ENCODE data around the gene EXOC6B.
A peak's percentile ranks its signal among the peaks of the same experiment; 100 is the strongest.

EXOC6B gene

DNA sequence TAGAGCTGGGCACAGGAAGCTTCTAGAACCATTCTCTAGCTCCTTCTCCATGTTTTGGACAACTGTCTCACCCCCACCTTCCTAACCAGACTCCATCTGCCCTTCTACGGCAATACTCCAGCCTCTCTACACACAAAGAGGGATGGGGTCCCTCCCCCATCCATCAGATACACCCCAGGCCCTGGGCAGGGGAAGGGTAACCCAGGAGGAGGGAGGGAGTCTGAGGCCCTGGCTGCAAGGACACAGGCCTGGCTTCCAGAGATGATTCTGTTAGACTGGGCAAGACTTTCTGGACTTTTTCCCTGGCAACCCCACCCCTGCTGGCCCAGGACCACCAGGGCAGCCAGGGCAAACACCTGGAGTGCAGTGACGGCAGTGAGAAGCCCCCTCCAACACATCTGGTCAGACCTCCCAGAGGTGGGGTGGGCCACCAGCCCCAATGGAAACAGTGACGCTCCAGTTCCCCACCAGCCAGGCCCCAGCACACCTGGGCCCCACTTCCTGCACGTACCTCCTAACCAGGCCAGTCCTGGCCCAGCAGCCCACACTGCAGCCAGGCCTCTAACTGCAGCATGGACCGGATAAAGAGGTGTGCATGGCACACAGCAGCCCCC lies 684.7 kb downstream of the EXOC6B start:
- no peak for DNase-seq

DNA sequence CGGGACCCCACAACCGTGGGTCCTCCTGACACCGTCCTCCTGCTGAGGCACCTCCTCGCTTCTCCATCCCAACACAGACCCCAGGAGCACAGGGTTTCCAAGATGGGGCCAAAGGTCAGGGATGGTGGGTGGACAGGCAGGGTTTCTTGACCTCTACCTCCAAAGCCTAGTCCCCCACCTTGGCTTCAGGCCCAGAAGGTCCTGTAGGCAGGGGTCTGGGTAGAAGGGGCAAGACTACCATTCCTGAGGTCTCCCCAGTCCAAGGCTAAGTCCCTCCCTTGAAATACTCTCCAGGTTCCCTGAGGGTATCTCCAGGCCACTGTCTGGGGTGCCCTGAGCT lies 685.2 kb downstream of the EXOC6B start:
- no peak for DNase-seq

DNA sequence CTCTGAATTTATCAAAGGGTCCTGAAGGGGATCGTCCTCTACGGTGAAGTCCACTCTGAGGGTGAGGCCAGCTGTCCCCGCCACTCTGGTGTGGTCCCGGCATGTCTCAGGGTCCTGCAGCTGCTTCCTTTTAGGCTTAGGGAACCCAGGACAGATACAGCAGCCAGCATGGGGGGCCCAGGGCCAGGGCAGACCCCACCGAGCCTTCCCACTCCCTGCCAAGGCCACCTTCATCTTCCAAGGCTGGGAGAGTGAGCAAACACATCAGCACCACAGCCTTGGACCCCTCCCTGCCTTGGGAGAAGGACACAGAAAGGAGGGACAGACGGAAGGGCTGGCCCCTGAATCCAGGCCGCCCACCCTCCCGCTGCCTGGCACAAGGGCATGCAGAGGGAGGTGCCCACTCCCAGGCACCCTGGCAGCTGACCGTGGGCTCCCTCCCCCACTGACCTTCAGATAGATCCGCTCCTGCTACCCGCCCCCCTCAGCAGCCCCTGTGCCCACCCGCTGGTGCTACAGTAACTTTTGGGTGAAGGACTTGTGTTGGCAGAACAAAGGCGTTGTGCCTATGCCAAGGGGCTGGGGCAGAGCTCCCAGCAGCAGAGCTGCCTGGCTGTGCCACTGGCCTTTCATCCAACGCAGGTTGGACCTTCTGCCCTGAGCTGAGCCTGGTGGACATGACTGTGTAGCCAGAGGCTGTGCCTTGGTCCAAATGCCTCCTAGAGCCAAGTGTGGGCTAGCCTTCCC lies 685.8 kb downstream of the EXOC6B start:
- no peak for DNase-seq

DNA sequence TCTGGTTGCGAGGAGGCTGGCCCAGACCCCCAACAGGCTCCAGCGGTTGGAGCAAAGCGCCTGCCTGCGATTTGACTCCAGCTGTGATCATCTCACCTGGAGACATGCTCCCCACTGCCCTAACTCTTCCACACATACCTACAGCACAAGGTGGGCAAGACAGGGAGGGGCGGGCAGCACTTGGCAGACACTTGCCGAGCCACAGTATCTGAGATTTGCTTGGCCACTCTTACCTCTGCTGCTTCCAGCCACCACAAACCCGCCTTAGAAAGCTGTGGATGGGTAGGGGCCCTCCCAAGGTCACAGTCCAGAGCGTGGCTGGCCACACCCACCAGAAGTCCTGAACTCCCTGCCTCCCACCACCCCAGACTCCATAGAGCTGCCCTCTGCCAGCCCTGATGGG lies 686.4 kb downstream of the EXOC6B start:
- DNase-seq: no peak

DNA sequence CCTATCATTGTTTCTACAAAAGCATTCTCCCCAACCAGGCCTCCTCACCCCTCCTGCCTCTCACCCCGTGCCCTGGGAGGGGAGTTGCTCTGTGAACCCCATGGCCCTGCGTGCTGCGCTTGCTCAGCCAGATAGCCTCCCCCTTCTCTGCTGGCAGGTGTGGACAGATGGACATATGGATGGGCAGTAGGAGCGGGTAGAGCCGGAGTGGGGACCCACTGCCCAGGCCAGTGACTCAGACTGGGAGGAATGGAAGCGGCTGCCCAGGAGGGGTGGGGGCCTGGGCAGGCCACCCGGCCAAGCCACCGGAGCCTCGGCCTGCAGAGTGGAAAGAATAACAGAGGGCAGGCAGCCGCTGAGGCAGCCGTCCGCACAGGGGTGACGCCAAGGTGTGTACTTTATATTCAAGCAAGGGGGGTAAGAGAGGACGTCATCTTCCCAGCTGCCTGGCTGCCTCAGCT lies 686.9 kb downstream of the EXOC6B start:
- DNase-seq: no peak

DNA sequence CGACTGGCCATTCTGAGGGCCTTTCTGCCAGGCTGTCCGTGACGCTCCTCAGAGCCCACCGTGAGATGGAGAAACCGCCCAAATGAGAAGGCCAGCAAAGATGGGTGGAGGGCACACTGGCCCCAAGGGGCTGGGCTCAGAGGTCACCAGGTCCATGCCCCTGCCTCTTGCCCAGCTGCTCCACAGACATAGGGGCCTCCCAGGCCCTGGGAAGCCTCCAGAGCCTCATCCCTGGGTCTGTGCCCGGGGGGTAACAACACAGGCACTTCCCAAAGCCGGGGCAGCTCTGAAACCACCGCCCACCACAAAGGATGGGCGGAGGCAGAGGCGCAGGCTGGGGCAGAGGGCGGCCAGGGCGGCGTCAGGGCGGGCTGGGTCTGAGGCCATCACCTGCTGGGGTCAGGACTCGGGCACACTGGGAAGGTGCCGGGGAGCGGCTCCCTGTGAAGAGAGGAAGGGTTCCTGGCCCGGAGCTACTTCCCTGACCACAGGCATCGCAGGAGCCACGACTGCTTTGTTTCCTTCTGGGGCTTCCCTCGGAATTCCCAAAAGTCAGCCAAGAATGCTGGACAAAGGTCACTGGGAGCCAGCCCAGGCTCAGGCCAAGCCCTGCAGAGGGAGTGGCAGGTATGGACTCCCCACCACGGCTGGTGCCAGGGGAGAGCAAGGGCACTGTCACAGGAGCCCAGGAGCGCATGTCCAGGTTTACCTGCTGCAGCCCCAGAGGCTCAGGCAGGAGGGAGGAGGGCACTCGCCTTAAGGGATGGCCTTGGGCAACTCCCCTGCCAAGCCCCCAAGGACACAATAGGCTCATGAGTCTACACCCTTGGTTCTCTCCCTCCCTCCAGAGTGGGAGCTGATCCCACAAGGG lies 687.6 kb downstream of the EXOC6B start:
- no peak for DNase-seq

DNA sequence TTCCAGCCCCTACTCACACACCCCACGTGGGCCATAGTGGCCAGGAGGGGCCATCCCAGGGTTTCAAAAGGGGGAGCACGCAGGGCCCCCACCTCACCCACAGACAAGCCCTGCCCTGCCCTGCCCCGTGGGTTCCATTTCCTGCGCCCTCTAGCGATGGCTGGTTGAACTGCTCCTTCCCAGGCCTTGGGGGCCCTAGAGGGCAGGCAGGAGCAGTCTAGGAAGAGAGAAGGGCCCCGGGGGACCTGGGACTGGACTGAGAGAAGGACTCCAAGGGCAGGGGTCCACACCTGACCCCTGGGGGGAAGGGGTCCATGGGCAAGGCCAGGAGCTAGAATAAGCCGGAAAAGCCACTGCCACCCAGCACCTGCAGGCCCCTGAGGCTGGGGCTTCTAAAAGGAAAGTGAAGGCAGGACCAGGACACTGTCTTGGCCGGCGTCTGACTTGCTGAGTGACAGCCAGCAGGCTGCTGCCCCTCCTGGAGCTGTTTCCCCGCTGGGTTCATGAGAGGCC lies 688.3 kb downstream of the EXOC6B start:
- peak in 1 of 2 donors; percentile 23 for DNase-seq

DNA sequence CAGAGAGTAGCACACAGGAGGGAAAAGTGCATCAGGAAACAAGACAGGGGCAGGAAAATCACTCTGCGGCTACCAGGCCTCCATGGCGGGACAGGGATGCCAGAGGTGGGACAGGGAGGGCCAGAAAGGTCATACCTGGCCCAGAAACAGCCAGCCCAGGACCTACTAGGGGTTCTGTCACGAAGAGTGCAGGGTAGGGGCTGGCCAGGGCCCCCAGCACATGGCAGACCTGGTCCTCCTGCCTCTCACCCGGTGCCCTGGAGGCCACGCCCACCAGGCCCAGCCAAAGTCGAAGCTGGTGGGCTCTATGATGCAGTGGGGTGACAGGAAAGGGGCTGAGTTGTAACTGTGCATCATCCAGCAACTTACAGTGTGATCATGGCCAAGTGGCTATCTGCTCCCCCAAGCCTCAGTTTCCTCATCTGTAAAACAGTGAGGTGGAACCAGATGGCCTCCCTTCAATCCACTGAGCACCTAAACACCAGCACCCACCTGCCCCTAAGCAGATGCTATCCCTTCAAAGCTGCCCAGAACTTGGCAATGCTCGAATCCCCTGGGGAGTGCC lies 688.8 kb downstream of the EXOC6B start:
- no peak for DNase-seq

DNA sequence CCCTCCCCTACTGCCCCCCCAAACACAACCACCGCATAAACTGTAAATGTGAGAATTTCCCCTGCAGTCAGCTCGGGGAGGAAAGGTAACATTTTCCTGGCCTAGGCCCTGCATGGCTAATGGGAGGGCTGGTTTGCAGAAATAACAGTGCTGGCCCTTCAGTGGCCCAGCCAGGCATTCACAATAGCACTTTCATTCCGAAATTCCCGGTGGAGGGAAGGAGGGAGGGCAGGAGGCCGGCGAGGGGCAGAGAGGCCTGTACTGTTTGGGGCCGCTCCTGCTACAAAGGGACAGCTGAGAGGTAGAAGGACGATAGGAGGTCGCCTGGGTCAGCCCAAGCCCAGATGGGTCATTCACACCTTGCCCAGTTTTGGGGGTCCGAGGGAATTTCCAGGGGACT lies 689.5 kb downstream of the EXOC6B start:
- DNase-seq: no peak

DNA sequence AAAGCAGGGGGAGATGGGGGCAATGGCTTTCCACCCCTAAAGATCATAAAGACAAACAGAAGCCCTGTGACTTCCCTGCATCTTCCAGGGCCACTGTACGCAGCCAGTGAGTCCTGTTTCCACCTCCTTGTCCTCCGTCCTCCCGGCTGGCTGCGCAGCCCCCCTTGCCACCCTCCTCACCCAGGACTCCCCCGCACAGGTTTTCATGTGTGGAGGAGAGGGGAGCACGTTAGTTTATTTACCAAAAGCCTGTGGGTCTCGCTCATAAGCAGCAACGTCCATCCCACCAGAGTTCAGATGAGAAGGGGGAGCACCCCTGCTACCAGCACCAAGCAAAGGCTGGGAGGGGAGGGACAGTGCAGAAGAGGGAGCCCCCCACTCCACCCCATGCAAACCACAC lies 689.9 kb downstream of the EXOC6B start:
- DNase-seq: no peak

DNA sequence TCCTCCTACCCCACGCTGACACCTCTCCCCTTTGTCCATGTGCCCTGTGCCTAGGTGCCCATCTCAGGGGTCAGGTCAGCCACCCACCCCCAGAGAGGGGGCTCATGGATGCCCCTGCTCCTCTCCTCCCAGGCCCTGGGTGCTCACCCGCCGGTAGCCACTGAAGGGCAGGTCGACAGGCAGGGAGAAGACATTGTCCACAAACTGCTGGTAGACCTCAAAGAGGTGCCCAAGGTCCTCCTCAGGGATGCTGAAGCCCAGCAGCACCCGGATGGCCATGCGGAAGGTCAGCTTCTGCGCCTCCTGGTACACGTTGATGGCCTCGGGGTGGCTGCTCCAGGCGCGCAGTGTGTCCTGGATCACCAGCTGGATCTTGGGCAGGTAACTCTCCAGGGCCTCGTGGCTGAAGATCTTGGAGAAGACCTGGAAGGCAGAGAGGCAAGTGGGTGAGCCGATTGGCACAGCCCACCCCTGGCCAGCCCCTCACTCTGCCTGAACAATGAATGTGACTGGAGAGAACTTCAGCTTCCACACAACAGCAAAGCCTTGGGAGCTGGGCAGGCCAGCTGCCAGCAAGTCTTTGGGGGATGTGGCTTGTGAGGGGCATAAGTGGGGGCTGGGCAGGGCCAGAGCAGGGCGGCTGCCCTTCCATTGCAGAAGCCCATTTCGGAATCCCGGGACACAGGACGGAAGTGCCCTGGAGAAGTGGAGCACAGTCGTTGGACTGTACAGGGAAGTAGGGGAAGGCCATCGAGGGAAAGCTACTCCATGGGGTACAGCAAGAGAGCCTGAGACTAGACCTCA lies 690.6 kb downstream of the EXOC6B start:
- DNase-seq: no peak

DNA sequence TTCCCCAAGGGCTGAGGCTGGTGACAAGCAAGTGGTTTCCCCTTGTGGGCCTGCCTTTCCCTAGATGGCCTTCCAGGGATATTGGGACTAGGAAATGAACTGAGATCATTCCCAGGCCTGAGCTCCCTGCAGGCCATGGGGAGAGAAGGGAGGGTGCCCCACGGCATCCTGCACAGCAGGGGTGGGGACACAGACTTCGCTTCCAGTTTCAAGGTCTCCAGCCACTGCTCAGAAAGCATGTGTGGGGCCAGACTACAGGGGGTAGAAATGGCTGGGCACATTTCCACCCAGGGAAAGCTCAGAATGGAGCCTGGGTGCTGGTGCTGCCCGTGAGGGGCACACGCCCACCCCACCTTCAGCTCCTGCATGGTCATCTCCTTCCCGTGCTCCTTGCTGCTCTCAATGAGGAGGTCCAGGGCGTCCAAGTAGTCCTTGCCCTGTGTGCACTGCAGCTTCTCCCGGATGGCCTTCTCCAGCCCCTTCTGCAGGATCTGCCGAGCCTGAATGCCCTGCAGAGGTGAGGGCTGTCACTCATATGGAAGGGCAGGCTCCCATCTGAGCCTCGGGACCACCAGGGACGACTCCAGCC lies 691.3 kb downstream of the EXOC6B start:
- DNase-seq: no peak

DNA sequence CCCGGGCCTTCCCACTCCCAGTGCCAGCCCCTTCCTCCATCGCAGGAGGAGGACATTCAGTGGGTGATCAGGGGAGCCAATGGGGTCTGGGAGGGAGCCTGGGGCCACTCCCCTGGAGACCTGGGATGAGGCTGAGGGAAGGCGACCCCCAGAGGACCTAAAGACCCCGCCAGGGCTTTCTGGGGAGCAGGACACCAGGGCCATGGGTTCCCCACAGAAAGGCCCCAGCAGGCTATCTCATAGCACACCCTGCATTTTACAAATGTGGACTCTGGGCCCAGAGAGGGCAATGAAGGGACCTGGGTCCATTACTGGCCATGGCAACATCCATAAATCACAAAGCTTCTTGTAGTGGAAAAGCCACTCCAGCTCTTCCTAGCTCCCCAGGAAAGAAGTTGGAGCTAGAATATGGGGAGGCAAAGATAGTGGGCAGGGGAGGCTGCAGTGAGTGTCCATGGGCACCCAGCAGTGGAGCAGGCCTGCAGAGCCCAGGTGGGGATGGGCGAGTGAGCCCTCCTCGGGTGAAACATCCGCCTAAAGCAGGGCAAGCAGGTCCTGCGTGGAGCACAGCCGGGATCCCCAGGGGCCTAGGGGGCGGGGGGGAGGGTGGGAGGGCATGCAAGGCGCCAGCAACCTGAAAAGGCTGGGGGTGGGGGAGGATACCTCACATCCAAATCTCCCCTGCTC lies 692.0 kb downstream of the EXOC6B start:
- no peak for DNase-seq

DNA sequence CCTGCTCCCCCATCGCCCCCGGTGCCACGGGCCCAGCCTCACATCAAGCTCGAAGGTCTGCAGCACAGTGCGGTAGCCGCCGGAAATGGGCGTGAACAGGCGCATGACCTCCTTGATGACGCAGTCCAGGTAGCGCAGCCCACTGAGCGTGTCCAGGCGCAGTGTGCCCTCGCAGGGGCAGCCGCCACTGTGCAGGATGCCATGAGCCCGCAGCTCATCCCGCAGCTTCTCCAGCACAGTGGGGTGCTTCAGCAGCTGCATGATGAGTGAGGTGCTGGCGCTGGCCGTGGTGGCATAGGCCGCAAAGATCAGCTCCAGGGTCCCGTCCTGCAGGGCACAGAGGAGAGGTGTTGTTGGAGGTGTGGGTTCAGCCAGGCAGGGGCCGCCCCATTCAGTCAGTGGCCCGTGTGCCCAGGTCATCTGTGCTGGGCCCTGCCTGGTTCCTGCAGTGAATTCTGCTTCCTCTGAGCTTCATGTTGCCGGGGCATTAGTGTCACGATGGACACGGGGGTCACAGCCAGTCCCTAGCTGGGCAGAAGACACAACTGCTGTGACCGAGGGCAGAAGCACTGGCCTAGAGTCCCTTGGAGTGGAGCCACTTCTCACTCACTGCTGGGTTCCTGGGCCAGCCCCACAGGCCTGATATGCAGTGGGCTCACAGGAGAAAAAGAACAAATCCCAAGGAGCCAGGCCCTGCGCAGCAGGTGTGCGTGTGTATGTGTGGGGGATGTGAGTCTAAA lies 692.7 kb downstream of the EXOC6B start:
- DNase-seq: no peak

DNA sequence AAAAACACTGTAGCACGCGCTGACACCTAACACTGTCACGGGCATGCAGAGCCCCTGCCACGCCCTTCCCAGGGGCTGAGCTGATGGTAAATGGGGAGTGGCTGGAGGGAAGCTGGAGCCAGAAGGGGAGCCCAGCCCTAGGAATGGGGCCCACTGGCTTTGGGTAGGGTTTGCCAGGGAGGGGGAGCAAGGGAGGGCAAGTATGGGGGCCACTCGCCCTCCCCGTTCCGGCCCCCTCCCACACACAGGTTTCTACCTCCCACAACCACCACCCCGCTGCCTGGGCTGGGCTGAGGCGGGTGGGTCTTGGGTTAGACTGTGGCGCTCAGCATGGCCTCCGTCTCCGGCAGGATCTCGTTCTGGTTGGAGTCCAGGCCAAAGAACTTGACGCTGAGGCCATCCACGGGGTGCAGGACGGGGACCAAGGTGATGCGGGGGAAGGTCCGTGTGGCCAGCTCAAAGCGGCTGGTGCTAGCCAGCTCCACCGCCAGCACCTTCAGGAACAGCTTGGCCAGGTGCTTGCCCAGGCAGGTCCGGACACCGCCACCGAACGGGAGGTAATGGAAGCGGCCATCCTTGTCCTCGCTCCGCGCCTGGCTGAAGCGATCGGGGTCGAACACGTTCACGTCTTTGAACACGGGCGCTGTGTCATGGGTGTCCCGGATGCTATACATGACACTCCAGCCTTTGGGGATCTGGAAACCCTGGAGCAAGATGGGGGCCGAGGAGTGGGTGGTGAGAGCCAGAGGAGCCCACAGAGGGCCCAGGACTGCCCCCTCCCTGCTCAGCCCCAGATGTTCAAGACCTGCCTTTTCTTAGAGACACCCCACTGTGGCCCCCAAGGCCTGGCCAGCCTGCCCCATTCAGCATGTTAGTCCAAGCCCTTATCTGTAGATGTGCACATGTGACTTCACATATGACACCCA lies 693.7 kb downstream of the EXOC6B start:
- no peak for DNase-seq

DNA sequence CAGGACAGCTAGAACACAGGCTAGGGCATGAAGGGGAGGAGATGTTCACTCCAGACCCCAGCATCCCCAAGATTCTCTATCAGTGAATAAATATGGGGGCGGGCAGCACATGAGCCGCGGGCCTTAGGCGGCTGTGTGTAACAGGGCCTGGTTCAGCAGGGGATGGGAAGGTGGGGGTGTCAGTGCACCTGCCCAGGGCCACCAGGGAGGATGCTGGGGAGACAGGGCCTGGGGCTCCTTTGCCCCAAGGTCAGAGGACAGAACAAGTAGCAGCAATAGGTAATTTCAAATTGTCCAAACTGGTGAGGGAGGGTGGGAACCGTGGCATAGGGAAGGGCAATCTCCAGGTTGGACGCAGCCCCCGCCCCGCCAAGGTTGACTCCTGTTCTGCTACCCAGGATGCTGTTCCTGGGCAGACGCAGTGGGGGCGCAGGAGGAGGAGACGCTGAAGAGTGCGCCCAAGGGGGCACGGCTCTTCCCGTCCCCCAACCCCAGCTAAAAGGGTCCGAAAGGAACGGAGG lies 694.4 kb downstream of the EXOC6B start:
- no peak for DNase-seq

DNA sequence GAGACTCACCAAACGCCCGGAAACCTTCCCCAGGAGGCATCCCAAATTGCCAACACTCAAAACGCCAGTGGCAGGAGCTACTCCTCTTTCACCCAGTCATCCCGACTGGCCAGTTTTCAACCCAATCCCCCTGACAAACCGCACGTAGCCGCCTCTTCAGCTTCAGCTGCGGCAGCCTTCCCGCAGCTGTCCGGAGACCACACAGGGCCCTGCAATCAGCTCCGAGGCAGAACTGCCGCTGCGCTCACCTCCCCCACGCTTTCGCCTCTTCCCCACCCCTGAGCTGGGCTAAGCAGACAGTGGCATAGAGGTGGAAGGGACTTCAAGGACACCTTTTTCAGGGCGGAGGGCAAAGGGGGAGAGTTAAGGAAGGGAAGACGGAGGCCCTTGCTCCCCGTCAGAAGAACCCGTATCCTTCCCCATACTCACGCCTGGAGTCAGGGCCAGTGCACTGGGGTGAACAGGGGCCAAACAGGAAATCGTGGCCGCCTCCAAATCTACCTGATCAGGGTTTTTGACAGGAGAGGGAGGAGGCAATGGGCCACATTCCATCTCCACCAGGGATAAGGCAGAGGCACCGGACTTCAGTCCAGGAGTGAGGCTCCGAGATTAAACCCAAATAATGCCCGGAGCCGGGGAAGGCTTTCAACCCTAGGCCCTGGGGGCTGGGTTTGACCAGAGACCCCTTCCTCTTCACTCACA lies 695.0 kb downstream of the EXOC6B start:
- no peak for DNase-seq

DNA sequence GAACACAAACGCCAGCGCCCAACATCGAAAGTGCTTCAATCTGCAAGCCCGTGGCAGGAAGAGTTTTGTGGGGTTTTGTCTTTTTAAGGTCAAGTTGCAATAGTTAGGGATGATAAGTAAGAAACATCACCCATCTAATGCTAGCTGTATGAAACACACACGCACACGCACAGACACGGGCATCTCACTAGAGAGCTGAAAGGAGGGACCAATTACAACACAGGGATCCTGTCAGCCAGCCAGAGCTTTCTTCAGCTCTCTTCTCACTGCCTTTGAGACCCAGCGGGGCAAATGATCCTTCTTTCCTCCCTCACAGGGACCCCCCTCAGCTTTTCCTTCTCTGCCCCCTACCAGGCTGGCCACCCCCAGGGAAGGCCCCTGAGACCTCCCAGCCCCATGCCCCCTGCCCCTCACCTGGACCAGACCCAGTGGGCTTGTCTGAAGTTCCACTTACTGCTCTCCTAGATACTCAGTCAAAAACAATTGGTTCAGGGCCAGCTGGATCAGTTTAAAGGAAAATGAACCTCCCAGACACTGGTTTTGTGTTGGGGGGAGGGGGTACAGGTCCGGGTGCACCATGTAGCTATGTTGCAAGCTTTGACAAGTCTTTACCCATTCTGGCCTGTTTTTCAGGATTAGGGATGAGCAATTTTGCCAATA lies 696.0 kb downstream of the EXOC6B start:
- DNase-seq: no peak

All from bone marrow (tissue), 2 donors.